LNCAP (cell line): ENCODE data around the gene HYOU1.

ENCODE experiments used
- CTCF ChIP-seq: fragments of 450-650 bp; IDR thresholded peaks from 2 replicates; pipeline ENCODE4 v1.5.1; 2017; ENCODE audit warnings: mild to moderate bottlenecking

HYOU1 gene

GRCh38 chr11:119025978-119026766, 30.8 kb downstream of the HYOU1 start:
- no peak for TF ChIP-seq CTCF

GRCh38 chr11:119025541-119025940, 31.5 kb downstream of the HYOU1 start:
- no peak for TF ChIP-seq CTCF

- no peak for TF ChIP-seq CTCF
These were observed 31.9 kb downstream of the HYOU1 start for GRCh38 chr11:119025099-119025473.

GRCh38 chr11:119024430-119025098, 32.4 kb downstream of the HYOU1 start:
- no peak for TF ChIP-seq CTCF

GRCh38 chr11:119023741-119024140, 33.3 kb downstream of the HYOU1 start:
- TF ChIP-seq CTCF, result no peak

GRCh38 chr11:119021631-119022030, 35.4 kb downstream of the HYOU1 start:
- TF ChIP-seq CTCF, result no peak

GRCh38 chr11:119019996-119020395, 37.0 kb downstream of the HYOU1 start:
- TF ChIP-seq CTCF, result no peak
